ENCODE results near the gene POLK. TPM values are rescaled to one million over a fixed set of nuclear protein-coding genes. Genes with fewer than 3 reads are reported as not detected.
"Not testable (repeated sequence)": the region's sequence is repeated elsewhere in the genome, so short reads cannot be mapped to it uniquely, and the experiment has no call there.

The POLK gene
- 22.2 TPM for total RNA-seq
- long read RNA-seq, full-length matches to known transcripts = 7 of 15 reads
- long read RNA-seq, partial matches to known transcripts = 4 of 15 reads
- long read RNA-seq, other reads (novel, unspliced or antisense) = 4 of 15 reads

GRCh38 chr5:75511435-75512382, at the start of gene POLK, which contains the start of gene CERT1:
Gene POLK, plus strand, starts transcription at chr5:75511891.
Gene CERT1, minus strand, starts transcription at chr5:75511629. Its CDS starts 422 bp downstream, at chr5:75511207.
- intact Hi-C loops (cut with micrococcal nuclease) = no loop called here
- ATAC-seq = peak; percentile 98
- peak; percentile 97 for DNase-seq

- intact Hi-C loops (cut with micrococcal nuclease) = no loop called here
- DNase-seq (no peak), ATAC-seq (no peak)
Measured at GRCh38 chr5:75463726-75464125, 48.0 kb upstream of the POLK start.

- ATAC-seq (peak; percentile 67), DNase-seq (no peak)
- intact Hi-C loops (cut with micrococcal nuclease) = no loop called here
Measured at GRCh38 chr5:75465480-75465879, 46.2 kb upstream of the POLK start.

GRCh38 chr5:75466006-75466716, 45.5 kb upstream of the POLK start:
- DNase-seq (no peak), ATAC-seq (no peak)
- intact Hi-C loops (cut with micrococcal nuclease) = no loop called here

GRCh38 chr5:75468593-75468992, 43.1 kb upstream of the POLK start:
- DNase-seq = no peak
- no peak for ATAC-seq
- intact Hi-C loops (cut with micrococcal nuclease) = no loop called here

- DNase-seq = no peak
- ATAC-seq = no peak
- intact Hi-C loops (cut with micrococcal nuclease) = no loop called here
Measured at GRCh38 chr5:75469017-75469416, 42.7 kb upstream of the POLK start.

- DNase-seq (no peak), ATAC-seq (no peak)
- intact Hi-C loops (cut with micrococcal nuclease) = no loop called here
Measured at GRCh38 chr5:75471193-75471592, 40.5 kb upstream of the POLK start.

- intact Hi-C loops (cut with micrococcal nuclease) = no loop called here
- ATAC-seq (no peak), DNase-seq (no peak)
Measured at GRCh38 chr5:75472973-75473372, 38.7 kb upstream of the POLK start.

- no peak for ATAC-seq
- intact Hi-C loops (cut with micrococcal nuclease) = no loop called here
- DNase-seq = no peak
Measured at GRCh38 chr5:75473463-75473862, 38.2 kb upstream of the POLK start.

GRCh38 chr5:75475364-75475763, 36.3 kb upstream of the POLK start:
- intact Hi-C loops (cut with micrococcal nuclease) = no loop called here
- no peak for ATAC-seq

GRCh38 chr5:75481024-75481423, 30.7 kb upstream of the POLK start:
- ATAC-seq = no peak
- intact Hi-C loops (cut with micrococcal nuclease) = no loop called here
- no peak for DNase-seq

More at GRCh38 chr5:75475364-75475763, 36.3 kb upstream of the POLK start:
- no peak for DNase-seq

- intact Hi-C loops (cut with micrococcal nuclease) = no loop called here
- no peak for ATAC-seq
- no peak for DNase-seq
Measured at GRCh38 chr5:75482482-75482881, 29.2 kb upstream of the POLK start.

- intact Hi-C loops (cut with micrococcal nuclease) = no loop called here
- DNase-seq = no peak
- no peak for ATAC-seq
Measured at GRCh38 chr5:75484605-75485004, 27.1 kb upstream of the POLK start.

GRCh38 chr5:75489847-75490246, 21.8 kb upstream of the POLK start:
- ATAC-seq; intact Hi-C loops (cut with micrococcal nuclease): not testable (repeated sequence)

GRCh38 chr5:75491621-75492020, 20.1 kb upstream of the POLK start:
- intact Hi-C loops (cut with micrococcal nuclease) = no loop called here
- ATAC-seq (no peak), DNase-seq (no peak)

More at GRCh38 chr5:75489847-75490246, 21.8 kb upstream of the POLK start:
- DNase-seq = not testable (repeated sequence)

- intact Hi-C loops (cut with micrococcal nuclease) = no loop called here
- no peak for DNase-seq
- no peak for ATAC-seq
Measured at GRCh38 chr5:75496026-75496425, 15.7 kb upstream of the POLK start.

GRCh38 chr5:75498208-75498777, 13.4 kb upstream of the POLK start:
- DNase-seq (no peak), ATAC-seq (no peak)
- intact Hi-C loops (cut with micrococcal nuclease) = no loop called here

- DNase-seq; ATAC-seq; intact Hi-C loops (cut with micrococcal nuclease): not testable (repeated sequence)
Measured at GRCh38 chr5:75498875-75499274, 12.8 kb upstream of the POLK start.

GRCh38 chr5:75505112-75505511, 6.6 kb upstream of the POLK start:
- intact Hi-C loops (cut with micrococcal nuclease) = loop anchor here (10.0 kb wide), 1 partner anchor 160 kb away; no protein-coding TSS in a partner anchor
- not testable (repeated sequence) for ATAC-seq, DNase-seq

Data from left ventricle myocardium superior (tissue), 1 donor.